ENCODE measurements around the gene ISLR2.
"Not testable (repeated sequence)": the region's sequence is repeated elsewhere in the genome, so short reads cannot be mapped to it uniquely, and the experiment has no call there.

The ISLR2 gene

DNA sequence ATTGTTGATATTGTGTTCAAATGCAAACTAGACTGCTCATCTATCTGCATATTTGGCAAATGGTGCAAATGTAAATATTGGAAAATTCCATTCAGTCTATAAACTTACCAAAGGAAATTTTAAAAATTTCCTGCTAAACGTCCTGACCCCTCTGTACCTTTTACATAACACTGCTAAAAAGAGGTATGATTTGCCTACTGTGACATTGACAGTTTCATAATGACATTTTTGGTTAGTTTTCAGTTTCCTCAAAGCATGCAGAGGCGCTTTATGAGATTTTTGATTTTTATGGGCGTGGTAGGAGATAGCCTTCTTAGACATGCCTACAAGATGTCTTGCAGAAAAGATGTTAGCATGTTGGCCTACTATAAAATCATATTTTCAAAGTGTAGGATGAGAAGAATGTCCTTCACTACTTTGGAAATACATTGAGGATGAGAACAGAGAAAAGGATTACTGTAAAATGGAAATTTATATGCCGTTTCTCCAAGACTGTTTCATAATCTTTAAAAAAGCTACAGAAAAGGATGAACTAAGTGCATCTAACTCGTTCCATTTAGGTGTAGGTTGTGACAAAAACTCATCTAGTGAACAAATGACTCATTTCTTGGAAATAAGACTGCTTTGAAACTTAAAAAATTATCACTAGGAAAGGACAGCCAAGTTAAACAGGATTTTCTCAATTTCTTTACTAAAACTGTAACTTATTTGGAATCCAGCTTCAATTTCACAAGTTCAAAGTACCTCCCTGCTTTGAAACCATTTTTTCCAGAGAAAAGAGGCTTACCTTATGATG is 28.7 kb downstream of the ISLR2 start:
- DNase-seq: no peak

DNA sequence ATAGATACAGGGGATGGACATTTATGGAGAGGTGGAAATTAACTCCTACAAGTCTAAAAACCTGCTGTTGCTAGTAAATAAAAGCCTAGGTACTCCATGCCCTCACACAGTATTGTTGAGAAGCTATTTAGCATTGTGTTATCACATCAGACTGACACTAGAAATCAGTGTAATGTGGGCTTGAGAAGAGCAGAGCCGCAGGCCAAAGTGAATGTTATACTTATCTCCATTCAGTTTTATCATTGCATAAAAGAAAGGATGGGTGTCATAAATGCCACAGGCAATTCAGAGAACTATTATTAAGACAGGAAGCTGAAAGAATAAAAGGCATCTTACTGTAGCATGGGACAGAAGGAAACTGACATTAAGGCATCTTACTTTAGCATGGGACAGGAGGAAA is 29.4 kb downstream of the ISLR2 start:
- DNase-seq: no peak

DNA sequence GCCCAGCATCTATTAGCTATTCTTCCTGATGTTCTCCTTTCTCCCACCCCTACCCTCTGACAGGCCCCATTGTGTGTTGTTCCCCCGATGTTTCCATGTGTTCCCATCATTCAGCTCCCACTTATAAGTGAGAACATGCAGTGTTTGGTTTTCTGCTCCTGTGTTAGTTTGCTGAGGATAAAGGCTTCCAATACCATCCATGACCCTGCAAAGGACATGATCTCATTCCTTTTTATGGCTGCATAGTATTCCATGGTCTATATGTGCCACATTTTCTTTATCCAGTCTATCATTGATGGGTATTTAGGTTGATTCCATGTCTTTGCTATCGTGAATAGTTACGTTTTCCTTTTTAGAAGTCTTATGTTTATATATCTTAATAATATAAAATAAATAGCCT is 30.0 kb downstream of the ISLR2 start:
- not testable (repeated sequence) for DNase-seq

DNA sequence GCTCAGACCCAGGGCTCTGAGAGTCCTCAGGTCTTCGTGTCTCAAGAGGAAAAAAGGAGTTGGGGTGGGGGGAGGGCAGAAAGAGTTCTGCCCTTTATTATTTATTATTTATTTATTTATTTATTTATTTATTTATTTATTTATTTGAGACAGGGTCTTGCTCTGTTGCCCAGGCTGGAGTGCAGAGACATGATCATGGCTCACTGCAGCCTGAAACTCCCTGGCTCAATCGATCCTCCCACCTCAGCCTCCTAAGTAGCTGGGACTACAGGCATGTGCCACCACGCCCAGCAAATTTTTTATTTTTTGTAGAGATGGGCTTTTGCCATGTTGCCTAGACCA is 31.8 kb downstream of the ISLR2 start:
- DNase-seq: not testable (repeated sequence)

DNA sequence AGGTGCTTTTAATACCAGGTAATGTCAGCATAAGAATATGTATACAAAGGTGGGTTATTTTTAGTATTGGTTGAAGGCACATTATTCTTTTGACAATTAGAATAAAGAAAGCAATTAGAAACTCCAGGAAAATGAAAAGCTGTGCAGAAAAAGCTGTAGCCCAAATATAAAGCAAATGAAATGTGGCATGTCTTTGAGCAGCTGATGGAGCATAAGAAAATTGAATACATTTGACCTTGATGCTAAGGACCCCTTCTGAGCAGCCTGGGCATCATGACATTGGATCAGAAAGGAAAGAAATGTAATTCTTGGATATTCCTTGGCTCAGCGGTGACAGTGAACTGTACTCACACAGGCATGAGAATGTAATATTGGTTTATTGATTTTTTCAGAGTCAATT is 35.1 kb downstream of the ISLR2 start:
- DNase-seq: no peak

DNA sequence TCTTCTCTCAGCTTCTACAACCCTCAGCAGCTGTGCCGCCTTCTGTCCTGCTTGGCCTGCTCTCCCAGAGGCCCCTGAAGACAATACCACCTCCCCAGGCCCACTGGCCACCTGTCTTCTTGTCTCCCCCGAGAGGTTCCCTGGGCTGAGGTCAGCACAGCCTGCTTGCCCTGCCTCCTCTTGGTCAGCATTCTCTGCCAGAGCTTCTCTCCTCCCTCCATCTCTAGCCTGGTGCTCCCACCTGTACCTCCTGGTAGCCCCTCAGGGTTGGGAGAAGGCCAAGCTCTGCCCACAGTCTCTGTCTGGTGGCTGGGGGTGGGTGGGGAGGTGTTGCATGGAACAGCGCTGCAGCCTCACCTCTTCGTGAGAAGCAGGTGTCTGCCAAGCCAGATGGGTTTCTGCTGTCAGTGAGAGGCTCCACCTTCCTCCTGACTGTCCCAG is 37.5 kb downstream of the ISLR2 start:
- no peak for DNase-seq

DNA sequence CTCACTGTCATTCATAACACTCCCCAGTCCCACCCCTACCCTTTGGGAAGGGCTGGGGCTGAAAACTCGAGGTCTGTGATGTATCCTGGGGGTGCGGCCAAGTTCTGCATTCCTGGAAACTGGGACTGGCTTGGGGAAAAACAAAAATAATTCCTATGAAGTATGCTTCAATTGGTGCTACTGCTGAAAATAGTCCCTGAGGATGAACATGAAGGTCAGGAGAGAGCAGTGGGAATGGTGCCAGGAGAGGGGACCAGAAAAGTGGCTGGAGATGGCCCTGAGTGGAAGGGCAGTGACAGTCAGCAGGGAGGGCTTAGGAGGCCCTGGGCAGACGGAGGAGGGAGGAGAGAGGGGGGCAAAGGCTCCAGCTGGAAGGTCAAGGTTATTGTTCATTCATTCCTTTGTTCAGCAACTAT is 38.3 kb downstream of the ISLR2 start:
- no peak for DNase-seq

DNA sequence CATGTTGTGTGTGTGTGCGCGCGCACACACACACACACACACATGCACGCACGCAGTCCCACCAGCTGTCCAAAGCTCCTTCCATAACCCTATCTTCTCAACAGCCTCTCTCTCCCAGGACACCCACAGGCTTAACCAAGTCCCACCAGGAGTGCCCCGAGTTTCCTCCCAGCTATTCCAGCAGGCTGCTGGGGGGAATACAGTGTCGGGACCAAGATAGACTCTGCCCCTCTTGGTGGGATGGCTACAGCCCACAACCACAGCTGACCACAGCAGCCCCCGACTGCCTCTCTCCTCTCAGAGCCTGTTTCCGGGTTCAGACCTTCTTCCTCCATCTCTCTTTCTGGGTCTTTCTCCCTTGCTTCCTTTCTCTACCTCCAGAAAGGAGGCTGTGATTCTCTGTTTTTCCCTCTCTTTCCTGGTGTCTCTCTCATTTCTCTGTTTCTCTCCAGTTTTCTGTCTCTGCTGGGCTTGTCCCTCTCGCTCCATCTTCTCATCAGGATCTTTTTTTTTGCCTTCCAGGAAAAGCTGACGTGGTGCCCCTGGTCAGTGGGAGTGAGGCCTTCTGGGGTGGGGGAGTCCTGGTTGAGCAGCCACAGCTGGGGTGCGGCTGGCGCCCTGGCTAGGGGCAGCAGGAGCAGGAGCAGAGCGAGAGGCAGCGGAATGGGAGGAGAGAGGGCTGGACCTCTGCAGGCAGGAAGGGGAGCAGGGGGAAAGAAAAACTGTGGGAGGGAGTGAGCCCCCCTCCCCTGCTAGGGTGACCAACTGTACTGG is 39.9 kb downstream of the ISLR2 start:
- no peak for DNase-seq

DNA sequence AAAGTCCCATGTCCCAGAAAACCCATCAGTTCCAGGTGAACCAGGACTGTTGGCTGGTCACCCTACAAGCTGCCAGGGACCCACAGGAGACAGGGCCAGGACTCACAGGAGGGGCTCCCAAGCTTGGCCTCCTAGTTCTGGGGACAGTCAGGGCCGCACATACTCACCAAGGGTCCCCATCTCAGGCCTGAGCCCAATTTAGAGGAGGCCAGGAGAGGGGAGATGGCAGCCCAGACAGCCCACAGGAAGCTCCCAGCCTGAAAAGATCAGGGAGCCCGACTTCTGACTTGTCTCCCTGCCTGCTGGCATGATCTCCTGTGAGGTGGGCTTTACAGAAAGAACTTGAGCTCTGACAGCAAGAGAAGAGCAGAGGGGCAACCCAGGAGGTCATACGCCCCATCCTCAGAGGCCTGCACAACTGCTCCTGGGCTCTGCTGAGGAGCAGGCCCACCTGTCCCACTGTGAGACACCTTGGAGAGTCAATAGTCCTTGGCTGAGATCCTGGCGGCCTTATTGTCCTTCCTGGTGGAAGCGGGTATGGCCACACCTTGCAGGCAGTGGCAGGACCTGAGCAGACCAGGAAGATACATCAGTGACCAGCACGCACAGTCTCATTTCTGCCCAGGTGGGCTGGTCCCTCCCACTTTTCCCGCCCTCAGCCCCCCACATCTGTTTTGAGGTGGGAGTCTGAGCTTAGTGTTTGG is 40.6 kb downstream of the ISLR2 start:
- DNase-seq: no peak

DNA sequence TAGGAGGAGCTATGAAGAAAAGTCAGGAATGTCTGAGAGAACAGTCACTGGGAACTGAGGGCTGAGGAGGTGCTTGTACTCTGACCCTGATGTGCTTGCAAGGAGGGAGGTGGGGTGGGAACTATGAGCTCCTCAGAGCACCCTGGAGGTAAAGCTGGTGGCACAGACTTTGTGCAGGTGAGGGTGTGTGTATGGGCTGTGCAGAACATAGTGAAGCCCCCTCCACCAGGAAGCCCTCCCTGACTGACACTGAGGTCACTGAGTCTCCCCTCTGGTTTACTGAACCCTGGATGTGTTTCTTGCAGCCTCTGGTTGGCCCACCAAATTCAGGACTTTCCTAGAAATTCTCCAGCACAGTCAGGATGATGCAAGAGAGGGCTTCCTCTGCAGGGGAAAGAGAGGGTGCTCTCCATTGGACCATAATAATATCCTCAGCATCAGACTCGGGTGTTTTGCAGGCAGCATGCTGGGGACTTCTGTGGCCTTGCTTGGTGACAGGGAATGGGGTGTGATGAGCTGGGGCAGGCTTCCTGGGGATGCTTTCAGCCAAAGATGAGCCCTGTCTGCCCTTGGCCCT is 41.7 kb downstream of the ISLR2 start:
- DNase-seq: no peak

DNA sequence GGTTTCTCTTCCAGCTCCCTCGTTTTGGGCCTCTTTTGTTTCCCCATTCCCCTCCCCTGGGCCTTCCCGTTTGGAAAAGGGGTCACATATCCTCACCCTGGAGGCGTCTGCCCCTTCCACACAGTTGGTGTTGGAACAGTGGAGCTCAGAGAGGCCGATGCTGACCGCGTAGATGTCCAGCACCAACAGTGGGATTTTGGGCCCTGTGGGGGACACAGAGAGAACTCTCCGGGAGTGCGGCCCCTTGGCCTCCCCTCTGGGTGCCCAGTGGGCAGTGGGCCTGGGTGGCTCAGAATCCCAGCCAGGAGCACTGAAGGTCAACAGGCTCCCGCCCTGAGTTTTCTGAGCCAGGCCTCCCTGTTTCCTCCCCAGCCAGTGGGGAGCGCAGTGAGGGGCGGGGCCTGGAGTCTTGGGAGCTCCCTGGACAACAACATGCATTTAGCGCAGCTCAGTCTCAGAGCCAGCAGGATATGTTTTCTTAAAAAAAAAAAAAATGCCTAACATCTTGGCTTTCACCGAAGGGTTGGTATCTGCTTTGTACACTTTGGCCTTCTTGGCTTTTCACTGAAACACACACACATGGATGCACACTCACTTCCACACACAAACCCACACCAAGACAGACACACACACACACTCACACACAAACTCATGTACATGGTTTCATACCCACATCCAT is 42.5 kb downstream of the ISLR2 start:
- no peak for DNase-seq

DNA sequence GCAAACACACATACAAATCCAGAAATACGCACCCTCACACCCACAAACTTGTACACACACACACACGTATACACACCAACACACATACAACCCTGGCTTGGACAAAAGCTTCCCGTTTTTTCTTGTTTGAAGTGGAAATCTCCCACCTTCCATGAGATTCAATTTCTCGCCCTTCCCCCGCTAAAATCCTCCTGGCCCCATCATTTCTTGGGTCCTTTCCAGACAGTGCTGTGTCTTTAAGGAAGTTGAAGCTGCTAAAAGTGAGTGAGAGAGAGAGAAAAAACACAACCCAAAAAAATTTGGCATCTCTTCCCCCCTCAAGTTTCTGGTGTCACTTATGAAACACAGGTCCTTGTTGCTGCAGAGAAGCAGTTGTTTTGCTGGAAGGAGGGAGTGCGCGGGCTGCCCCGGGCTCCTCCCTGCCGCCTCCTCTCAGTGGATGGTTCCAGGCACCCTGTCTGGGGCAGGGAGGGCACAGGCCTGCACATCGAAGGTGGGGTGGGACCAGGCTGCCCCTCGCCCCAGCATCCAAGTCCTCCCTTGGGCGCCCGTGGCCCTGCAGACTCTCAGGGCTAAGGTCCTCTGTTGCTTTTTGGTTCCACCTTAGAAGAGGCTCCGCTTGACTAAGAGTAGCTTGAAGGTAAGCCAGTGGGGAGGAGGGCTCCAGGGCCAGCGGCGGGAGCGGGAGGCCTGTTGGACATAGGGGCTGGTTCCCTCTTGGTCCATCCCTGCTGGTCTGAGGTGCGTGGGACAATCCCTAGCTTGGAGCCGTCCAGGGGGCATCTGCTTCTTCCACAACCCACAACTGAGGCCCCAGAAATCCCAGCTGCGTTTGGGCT is 43.2 kb downstream of the ISLR2 start, which contains the start of gene ISLR:
TSS of gene ISLR (plus strand) at position 331 of the 839 bp plus-strand sequence. CDS start 1,149 bp downstream, outside the sequence.
- DNase-seq: no peak

DNA sequence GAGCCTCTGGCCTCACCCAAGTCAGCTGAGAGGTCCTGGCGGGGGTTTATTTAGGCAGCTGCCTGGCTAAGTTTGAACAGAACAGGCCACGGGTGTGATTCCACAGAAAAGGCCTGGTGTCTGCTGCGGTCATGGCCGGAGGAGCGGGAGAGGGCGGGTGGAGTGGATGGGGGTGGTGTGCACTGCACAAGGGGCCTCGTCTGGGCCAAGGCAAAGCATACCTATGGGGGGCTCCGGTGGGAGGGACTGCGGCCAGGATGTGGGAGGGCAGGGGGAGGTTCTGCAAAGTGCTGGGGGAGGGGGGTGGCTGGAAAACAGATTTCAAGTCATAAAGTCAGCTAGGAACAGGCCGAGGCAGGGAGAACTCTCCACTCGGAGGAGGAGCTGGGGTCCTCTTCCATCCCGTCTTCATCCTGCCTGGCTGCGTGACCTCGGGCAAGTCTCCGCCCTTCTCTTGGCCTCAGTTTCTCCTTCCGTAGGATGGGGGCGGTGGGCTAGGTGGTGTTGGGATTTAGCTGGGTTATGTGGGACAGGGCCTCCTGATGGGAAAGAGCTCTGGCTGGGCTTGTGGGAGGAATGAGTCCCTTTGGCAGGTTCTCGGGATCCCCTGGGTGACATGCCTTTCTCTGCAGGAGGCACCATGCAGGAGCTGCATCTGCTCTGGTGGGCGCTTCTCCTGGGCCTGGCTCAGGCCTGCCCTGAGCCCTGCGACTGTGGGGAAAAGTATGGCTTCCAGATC is 44.0 kb downstream of the ISLR2 start:
- DNase-seq: no peak

DNA sequence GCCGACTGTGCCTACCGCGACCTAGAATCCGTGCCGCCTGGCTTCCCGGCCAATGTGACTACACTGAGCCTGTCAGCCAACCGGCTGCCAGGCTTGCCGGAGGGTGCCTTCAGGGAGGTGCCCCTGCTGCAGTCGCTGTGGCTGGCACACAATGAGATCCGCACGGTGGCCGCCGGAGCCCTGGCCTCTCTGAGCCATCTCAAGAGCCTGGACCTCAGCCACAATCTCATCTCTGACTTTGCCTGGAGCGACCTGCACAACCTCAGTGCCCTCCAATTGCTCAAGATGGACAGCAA is 44.5 kb downstream of the ISLR2 start:
- no peak for DNase-seq

DNA sequence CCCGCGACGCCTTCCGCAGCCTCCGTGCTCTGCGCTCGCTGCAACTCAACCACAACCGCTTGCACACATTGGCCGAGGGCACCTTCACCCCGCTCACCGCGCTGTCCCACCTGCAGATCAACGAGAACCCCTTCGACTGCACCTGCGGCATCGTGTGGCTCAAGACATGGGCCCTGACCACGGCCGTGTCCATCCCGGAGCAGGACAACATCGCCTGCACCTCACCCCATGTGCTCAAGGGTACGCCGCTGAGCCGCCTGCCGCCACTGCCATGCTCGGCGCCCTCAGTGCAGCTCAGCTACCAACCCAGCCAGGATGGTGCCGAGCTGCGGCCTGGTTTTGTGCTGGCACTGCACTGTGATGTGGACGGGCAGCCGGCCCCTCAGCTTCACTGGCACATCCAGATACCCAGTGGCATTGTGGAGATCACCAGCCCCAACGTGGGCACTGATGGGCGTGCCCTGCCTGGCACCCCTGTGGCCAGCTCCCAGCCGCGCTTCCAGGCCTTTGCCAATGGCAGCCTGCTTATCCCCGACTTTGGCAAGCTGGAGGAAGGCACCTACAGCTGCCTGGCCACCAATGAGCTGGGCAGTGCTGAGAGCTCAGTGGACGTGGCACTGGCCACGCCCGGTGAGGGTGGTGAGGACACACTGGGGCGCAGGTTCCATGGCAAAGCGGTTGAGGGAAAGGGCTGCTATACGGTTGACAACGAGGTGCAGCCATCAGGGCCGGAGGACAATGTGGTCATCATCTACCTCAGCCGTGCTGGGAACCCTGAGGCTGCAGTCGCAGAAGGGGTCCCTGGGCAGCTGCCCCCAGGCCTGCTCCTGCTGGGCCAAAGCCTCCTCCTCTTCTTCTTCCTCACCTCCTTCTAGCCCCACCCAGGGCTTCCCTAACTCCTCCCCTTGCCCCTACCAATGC is 45.1 kb downstream of the ISLR2 start:
- DNase-seq: no peak

DNA sequence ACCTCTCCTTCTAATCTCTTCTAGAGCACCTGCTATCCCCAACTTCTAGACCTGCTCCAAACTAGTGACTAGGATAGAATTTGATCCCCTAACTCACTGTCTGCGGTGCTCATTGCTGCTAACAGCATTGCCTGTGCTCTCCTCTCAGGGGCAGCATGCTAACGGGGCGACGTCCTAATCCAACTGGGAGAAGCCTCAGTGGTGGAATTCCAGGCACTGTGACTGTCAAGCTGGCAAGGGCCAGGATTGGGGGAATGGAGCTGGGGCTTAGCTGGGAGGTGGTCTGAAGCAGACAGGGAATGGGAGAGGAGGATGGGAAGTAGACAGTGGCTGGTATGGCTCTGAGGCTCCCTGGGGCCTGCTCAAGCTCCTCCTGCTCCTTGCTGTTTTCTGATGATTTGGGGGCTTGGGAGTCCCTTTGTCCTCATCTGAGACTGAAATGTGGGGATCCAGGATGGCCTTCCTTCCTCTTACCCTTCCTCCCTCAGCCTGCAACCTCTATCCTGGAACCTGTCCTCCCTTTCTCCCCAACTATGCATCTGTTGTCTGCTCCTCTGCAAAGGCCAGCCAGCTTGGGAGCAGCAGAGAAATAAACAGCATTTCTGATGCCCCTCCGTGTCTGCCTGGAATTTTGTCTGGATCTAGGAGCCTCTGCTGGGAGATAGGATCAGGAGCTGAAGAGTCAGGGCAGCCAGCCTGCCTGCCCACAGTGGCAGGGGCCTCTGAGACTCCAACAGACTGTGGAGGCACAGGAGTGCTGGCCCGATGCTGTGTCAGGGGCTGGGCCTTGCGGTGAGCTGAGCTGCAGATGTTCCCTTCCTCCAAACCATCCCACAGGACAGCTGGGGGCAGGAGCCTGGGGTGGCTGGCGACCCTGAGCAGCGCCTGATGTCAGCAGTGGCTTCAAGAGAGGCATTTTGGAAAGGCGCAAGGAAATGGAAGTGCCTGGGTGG is 46.2 kb downstream of the ISLR2 start:
- DNase-seq: no peak

DNA sequence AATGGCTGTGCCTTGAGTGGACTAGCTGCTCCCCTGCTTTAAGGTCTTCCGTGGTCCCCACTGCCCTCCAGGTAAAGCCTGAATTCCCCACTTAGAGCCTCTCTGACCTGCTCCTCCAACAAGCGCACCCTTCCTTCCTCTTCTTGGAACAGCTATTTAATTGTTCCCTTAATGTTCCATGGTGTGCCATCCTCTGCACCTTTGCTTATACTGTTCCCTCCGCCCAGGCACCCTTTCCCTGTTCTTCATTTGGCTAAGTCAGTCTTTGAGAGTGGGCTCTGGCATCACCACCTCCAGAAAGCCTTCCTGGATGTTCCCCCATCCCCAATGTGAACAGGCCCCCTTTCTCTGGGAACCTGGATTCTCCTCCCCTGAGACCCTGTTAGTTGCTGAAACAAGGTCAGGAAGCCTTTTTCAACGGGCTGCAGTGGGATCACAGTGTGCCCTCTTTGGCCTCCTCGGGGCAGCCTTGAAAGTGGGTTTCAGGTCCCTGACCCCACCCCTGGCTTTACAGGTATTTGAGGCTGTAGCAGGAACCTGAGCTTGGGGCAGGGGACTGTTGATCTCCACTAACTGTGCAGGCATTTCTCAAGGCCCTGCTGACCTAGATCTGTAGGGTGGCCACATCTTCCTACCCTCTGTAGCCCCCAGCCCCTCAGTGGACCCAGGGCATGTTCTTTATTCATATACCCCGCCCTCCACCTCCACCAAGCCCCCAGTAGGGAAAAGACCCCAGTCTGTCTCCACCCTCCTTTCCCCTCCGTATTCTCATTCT is 48.1 kb downstream of the ISLR2 start:
- no peak for DNase-seq
